GM12873 (cell line): ENCODE measurements around the gene FRS2.

Experiments
- TF ChIP-seq, protein P1 (sequence below): IDR thresholded peaks from 2 replicates; pipeline ENCODE4 v1.5.1; 2012; ENCODE audit warnings: low read depth, mild to moderate bottlenecking, moderate library complexity, low read length, control low read depth; ENCODE audit not compliant: insufficient read depth; ENCODE audit errors: missing control alignments

The FRS2 gene

GRCh38 chr12:69442894-69443293, 27.3 kb upstream of the FRS2 start:
- TF ChIP-seq, protein P1, sequence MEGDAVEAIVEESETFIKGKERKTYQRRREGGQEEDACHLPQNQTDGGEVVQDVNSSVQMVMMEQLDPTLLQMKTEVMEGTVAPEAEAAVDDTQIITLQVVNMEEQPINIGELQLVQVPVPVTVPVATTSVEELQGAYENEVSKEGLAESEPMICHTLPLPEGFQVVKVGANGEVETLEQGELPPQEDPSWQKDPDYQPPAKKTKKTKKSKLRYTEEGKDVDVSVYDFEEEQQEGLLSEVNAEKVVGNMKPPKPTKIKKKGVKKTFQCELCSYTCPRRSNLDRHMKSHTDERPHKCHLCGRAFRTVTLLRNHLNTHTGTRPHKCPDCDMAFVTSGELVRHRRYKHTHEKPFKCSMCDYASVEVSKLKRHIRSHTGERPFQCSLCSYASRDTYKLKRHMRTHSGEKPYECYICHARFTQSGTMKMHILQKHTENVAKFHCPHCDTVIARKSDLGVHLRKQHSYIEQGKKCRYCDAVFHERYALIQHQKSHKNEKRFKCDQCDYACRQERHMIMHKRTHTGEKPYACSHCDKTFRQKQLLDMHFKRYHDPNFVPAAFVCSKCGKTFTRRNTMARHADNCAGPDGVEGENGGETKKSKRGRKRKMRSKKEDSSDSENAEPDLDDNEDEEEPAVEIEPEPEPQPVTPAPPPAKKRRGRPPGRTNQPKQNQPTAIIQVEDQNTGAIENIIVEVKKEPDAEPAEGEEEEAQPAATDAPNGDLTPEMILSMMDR, result no peak

- TF ChIP-seq, protein P1, result no peak
Measured at GRCh38 chr12:69443916-69444315, 26.3 kb upstream of the FRS2 start.

DNA sequence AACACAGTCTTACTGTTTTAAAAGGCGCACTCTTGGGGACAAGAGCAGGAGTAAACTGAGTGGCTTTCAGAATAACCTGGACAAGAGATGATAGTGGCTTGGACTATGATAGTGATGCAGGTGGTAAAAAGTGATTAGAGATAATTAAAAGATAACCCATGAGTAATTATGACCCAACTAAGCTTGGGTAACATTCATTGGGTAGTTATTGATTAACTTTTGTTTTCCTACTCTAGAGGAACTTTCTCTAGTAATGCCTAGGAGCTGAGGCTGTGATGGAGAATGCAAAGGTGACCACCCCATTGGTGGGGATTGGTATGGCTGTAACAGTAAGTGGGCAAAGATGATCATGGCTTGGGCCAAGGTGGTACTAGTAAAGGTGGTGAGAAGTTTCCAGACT, 22.3 kb upstream of the FRS2 start:
- TF ChIP-seq, protein P1, result no peak

DNA sequence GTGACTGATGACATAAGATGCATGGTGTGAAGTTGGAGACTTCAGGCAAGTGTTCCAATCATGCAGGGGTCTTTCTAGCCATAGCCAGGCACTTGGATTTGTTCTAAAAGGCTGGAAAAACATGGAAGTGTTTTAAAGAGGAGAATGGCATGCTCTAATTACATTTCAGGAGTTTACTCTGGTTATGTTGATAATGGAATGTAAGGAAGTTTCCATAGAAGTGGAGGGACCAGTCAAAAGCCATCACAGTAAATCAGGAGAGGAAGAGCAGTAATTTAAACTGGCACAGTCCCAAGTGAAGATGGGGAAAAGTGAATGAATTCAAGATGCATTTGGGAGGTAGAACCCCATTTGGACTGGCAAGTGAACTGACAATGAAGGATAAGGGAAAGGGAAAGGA, 13.9 kb upstream of the FRS2 start:
- TF ChIP-seq, protein P1, result no peak

GRCh38 chr12:69457433-69457832, 12.8 kb upstream of the FRS2 start:
- TF ChIP-seq, protein P1, result no peak

- TF ChIP-seq, protein P1, result no peak
Measured at GRCh38 chr12:69459477-69459876, 10.7 kb upstream of the FRS2 start.

- TF ChIP-seq, protein P1, result no peak
Measured at GRCh38 chr12:69464428-69464827, 5.8 kb upstream of the FRS2 start.
